ENCODE data around the gene ITIH4.

DNA sequence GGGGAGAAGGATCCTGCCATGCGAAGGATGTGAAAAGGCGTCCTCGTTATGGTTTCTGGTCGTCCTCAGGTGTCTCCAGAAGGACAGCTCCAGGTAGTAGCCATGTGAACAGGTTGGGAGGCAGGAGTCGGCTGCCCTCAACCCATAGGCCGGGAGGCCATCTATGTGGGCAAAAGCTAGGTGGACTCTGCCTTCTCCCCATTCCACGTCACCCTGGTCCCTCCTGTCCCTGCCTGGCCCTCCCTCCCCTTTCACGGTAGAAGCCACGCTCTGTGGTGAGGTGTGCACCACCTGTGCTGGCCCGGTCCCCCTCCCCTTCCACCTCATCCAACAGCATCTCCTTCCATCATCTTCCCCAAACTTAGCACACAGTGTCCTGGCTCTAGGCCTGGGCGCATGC lies 19.5 kb downstream of the ITIH4 start:
- TF ChIP-seq, protein P1, sequence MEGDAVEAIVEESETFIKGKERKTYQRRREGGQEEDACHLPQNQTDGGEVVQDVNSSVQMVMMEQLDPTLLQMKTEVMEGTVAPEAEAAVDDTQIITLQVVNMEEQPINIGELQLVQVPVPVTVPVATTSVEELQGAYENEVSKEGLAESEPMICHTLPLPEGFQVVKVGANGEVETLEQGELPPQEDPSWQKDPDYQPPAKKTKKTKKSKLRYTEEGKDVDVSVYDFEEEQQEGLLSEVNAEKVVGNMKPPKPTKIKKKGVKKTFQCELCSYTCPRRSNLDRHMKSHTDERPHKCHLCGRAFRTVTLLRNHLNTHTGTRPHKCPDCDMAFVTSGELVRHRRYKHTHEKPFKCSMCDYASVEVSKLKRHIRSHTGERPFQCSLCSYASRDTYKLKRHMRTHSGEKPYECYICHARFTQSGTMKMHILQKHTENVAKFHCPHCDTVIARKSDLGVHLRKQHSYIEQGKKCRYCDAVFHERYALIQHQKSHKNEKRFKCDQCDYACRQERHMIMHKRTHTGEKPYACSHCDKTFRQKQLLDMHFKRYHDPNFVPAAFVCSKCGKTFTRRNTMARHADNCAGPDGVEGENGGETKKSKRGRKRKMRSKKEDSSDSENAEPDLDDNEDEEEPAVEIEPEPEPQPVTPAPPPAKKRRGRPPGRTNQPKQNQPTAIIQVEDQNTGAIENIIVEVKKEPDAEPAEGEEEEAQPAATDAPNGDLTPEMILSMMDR (IDR thresholded peaks at IDR 0.05), result no peak
- TF ChIP-seq EZH2phosphoT487 (IDR thresholded peaks at IDR 0.05) (no peak), EZH2 (IDR thresholded peaks at IDR 0.05) (no peak)
